Right lobe of liver (tissue), 4 donors: ENCODE measurements around the gene TEKT2.

Experiments used
- POLR2A ChIP-seq: fragments of 450-650 bp; IDR thresholded peaks from one replicate; pipeline ENCODE4 v1.6.1; 2017; ENCODE audit warnings: antibody characterized with exemption, mild to moderate bottlenecking
- TF ChIP-seq, protein P1 (sequence below), 4 donors: fragments of 200-600 bp in 3 of 4; fragments of 450-650 bp in 1 of 4; IDR thresholded peaks; one replicate each; pipeline versions ENCODE4 v1.5.1 to v1.8.0; 2016 to 2022; ENCODE audit warnings: antibody characterized with exemption in 4 of 4, mild to moderate bottlenecking in 2 of 4
- donor health status: DM: no; HTN: no; CAD: no.
- donor health status: DM: no; HTN: no; CAD: no.
- donor health status: DM: no; HTN: yes; CAD: no.

- TF ChIP-seq, protein P1, sequence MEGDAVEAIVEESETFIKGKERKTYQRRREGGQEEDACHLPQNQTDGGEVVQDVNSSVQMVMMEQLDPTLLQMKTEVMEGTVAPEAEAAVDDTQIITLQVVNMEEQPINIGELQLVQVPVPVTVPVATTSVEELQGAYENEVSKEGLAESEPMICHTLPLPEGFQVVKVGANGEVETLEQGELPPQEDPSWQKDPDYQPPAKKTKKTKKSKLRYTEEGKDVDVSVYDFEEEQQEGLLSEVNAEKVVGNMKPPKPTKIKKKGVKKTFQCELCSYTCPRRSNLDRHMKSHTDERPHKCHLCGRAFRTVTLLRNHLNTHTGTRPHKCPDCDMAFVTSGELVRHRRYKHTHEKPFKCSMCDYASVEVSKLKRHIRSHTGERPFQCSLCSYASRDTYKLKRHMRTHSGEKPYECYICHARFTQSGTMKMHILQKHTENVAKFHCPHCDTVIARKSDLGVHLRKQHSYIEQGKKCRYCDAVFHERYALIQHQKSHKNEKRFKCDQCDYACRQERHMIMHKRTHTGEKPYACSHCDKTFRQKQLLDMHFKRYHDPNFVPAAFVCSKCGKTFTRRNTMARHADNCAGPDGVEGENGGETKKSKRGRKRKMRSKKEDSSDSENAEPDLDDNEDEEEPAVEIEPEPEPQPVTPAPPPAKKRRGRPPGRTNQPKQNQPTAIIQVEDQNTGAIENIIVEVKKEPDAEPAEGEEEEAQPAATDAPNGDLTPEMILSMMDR (IDR thresholded peaks at IDR 0.05) = no peak
- no peak for TF ChIP-seq POLR2A
These were observed 16.0 kb upstream of the TEKT2 start for GRCh38 chr1:36067871-36068270.
